GM20431 (cell line): ENCODE measurements around the gene COL11A1.
"Not testable (repeated sequence)": the region's sequence is repeated elsewhere in the genome, so short reads cannot be mapped to it uniquely, and the experiment has no call there.

Source experiments
- in situ Hi-C: fragments of 300-500 bp; cut with MseI, MboI; formaldehyde crosslinking; loops from one replicate; pipeline ENCODE4 v1.15.0; 2020; ENCODE audit warnings: low sequenced_read_pairs; ENCODE audit not compliant: unreplicated experiment

COL11A1 gene

DNA sequence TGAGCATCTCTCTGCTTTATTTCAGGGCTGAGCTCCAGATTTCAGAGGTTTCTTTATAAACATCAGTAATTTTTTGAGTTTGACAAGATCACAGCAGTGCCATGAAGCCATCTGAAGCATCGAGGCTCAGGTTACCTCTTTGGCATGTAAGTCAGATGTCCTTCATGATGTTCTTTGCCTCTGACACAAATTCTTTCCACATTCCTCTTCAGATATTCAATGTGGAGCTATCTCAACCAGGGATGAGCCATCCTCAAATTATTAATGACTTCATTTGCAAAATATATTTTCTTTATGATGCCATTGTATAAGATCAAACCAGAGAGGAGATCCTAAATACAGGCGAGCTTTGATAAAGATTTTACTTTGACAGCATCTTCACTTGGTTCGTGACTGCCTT lies 256.7 kb downstream of the COL11A1 start:
- in situ Hi-C loops: no loop called here

DNA sequence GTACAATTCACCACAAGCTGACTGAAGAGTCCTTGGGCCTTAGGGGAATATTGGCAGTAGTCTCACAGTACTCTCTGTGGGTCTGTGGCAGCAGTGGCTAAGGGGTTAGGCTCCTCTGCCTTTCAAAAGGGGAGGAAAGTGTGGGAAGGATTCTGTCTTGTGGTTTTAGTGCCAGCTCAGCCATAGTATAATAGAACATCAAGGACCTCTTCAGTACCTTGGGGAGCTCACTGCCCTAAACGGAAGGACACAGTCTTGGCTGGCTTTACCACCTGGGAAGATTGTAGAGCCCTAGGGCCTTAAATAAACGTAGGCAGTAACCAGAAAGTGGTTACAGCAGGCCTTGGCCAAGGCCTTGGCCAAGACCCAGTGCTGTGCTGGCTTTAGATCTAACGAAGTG lies 265.7 kb downstream of the COL11A1 start:
- in situ Hi-C loops: no loop called here

DNA sequence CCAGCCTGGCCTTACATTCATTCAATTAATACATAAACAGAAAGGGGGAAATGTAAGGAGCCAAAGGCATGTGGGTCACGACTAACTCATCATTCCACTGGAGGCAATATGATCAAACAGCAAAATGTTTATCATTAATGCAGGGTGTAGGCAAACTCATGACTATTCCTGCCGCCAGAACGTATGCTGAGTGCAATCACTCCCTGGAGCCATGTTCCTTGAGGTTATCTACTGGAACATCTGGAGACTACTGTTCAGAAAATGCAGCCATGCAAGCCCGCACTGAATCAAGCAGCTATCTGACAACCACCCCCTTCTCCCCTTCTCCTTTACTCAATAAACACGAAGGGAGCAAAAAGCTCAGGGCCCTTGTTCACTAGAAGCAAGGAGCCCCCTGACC lies 267.6 kb downstream of the COL11A1 start:
- in situ Hi-C loops: no loop called here

DNA sequence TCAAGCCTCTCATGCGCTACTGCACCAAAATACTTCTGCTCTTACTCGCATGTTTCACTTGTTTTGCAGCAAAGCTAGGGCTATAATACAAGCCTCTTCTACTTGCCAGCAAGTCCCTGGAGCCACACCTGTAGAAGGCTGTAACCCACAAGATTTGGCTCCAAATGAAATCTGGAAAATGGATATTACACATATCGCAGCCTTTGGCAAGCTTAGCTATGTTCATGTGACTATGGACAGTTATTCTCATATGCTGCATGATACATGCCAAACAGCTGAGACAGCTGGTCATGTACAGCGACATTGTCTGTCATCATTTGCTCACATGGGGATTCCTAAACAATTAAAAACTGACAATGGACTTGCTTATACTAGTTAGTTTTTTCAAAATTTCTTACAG lies 270.3 kb downstream of the COL11A1 start:
- in situ Hi-C loops: no loop called here

DNA sequence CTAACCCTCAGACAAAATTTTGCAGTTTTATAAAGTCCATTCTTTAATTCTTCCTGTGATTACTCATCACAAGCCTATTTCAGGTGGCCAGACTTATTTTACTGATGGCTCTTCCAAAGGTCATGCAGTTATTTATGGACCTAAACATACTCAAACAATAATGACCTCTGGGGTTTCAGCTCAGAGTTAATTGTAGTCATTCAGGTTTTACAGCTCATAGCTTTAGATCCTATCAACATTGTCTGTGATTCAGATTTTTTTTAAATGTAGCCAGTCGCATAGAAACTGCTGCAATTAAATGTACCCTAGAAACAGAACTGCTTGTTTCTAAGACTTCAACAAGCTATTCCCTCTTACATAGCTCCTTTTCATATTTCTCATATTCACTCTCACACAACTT lies 270.8 kb downstream of the COL11A1 start:
- in situ Hi-C loops: no loop called here

DNA sequence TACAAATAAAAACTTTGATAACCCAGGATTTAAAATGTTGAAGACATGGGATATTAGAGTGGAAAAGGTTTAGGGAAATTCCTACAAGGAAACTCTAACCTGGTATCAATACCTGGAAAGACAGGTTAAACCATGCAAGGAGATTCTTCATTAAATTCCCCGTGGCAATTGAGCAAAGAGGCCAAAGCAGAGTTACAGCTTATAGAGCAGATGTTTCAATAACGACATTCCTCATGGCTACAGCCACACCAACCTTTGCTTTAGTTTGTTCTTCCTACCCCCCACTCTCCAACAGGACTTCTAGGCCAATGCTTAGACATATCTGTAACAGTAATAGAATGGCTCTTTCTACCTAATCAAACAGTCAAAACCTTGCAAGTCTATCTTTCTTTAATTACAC lies 271.3 kb downstream of the COL11A1 start:
- in situ Hi-C loops: no loop called here

DNA sequence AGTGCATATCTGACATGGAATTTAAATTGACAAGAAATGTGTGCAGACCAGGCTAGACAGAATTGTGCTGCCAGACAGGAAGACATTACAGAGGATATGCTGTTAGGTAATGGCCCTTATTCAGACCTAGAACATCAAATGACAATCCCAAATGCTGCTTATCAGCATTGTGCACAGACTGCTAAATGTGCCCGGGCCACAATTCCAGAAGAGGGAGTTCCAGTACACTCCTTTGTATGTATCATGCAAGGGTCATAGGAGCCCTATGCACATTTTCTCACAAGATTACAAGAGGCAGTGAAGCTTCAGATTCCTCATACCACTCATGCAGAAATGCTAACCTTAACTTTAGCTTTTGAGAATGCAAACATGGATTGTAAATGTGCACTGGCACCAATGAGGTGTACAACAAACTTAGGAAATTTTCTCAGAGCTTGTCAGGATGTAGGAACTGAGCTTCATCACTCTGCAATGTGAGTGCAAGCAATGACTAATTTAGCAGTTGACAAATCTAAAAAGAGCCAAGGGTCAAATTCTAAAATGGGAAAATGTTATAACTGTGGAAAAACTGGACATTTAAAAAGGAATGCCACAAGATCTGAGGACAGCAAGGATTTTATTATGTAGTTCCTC lies 273.5 kb downstream of the COL11A1 start:
- in situ Hi-C loops: no loop called here

DNA sequence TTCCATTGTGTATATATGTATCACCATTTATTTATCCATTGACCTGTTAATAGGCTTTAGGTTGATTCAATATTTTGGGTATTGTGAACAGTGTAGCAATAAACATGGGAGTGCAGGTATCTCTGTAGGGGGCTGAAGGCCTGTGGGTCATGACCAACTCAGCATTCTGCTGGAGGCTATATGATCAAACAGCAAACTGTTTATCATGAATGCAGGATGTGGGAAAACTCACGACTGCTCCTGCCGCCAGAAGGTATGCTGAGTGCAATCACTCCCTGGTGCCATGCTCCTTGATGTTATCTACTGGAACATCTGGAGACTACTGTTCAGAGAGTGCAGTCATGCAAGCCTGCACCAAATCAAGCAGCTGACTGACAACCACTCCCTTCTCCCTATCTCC lies 275.2 kb downstream of the COL11A1 start:
- in situ Hi-C loops: no loop called here

DNA sequence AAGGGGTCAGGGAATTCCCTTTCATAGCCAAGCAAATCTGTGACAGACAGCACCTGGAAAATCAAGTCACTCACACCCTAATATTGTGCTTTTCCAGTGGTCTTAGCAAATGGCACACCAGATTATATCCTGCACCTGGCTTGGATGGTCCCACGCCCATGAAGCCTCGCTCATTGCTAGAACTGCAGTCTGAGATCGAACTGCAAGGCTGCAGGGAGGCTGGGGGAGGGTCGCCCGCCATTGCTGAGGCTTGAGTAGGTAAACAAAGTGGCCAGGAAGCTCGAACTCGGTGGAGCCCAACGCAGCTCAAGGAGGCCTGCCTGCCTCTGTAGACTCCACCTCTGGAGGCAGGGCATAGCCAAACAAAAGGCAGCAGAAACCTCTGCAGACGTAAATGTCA lies 281.6 kb downstream of the COL11A1 start:
- in situ Hi-C loops: not testable (repeated sequence)
